Measurements from ENCODE around the gene LAMC1. TPM values are rescaled to one million over a fixed set of nuclear protein-coding genes. Genes with fewer than 3 reads are reported as not detected.

Gene LAMC1
- total RNA-seq, 1 donor from 2014 or later: 164 TPM

DNA sequence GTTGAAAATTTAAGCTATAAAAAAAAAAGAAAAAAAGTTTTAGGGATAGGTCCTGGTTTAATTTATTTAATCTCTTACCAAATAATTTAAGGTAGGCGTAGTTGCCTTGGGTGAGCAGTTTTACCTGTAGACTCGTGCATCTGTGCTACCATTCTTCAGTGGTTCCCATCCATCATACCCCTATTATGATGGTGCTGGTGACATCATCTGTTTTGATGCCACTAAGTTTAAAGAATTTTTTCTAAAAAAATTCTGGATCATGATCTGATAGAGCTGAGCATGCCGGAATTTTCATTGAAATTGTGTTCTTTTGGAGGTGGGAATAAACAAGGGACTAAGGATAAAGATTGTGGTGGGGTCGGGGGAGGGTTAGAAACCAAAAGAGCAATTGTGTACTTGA, 15.7 kb downstream of the LAMC1 start:
- no peaks in the 10 kb centered on the region for H3K27me3 Mint-ChIP-seq
- peak overlapping the region; percentile 49 for H3K4me3 Mint-ChIP-seq
- H3K9me3 Mint-ChIP-seq: peaks cover 2% of the 10 kb centered on the region
- TF ChIP-seq, protein P1, sequence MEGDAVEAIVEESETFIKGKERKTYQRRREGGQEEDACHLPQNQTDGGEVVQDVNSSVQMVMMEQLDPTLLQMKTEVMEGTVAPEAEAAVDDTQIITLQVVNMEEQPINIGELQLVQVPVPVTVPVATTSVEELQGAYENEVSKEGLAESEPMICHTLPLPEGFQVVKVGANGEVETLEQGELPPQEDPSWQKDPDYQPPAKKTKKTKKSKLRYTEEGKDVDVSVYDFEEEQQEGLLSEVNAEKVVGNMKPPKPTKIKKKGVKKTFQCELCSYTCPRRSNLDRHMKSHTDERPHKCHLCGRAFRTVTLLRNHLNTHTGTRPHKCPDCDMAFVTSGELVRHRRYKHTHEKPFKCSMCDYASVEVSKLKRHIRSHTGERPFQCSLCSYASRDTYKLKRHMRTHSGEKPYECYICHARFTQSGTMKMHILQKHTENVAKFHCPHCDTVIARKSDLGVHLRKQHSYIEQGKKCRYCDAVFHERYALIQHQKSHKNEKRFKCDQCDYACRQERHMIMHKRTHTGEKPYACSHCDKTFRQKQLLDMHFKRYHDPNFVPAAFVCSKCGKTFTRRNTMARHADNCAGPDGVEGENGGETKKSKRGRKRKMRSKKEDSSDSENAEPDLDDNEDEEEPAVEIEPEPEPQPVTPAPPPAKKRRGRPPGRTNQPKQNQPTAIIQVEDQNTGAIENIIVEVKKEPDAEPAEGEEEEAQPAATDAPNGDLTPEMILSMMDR (conservative IDR thresholded peaks at IDR 0.05): no peak
- peaks cover 16% of the 10 kb centered on the region for H3K36me3 Mint-ChIP-seq
- no peak for DNase-seq (ENCODE audit: extremely low spot score, unreplicated experiment)
- H3K27ac Mint-ChIP-seq: no peak overlapping the region
- H3K4me1 Mint-ChIP-seq (ENCODE audit: unreplicated experiment): peaks cover 66% of the 10 kb centered on the region

DNA sequence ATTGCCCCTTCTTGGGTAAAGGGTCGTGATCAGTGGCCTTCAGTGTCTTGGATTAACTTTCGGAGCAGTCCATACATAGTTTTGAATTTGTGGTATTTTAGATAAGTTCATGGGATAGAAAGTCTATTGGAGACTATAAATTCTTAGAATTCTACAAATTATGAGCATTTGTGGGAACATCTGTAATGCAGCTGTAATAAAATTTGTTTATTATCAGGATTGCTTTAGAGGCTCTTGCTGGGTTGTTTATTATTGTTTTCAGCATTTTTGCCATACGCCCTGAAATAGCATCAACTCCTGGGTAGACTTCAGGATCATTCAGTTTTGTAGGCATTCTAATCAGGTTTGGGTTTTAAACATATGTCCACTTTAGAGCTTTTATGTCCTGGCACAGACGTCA, 16.1 kb downstream of the LAMC1 start:
- peaks cover 68% of the 10 kb centered on the region for H3K4me1 Mint-ChIP-seq (ENCODE audit: unreplicated experiment)
- peak overlapping the region; percentile 49 for H3K4me3 Mint-ChIP-seq
- H3K9me3 Mint-ChIP-seq: no peaks in the 10 kb centered on the region
- H3K27me3 Mint-ChIP-seq: no peaks in the 10 kb centered on the region
- no peak for DNase-seq (ENCODE audit: extremely low spot score, unreplicated experiment)
- H3K36me3 Mint-ChIP-seq: peaks cover 14% of the 10 kb centered on the region
- H3K27ac Mint-ChIP-seq: peak overlapping the region; percentile 31
- TF ChIP-seq, protein P1 (conservative IDR thresholded peaks at IDR 0.05): no peak

DNA sequence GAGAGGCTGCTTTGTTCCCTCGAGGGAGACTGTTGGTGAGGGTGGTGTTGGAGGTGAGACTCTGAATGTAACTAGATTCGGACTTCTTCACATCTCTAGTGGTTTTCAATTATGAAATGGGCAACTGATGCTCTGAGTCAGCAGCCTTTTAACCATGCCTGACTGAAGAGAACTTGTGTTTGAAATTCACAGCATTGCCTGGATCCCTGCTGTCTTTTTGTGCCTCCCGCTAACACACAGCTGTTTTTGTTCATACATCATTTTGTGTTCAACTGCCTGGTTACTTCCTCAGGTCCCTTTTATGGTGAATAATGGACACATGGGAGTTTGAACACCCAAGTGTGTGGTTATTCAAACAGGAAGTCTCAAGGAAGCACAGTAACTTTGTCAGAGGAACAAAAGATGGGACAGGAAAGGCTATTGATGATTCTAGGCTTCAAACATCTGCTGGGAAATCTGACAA, 16.8 kb downstream of the LAMC1 start:
- TF ChIP-seq, protein P1 (conservative IDR thresholded peaks at IDR 0.05): no peak
- peaks cover 69% of the 10 kb centered on the region for H3K4me1 Mint-ChIP-seq (ENCODE audit: unreplicated experiment)
- H3K27me3 Mint-ChIP-seq: no peaks in the 10 kb centered on the region
- DNase-seq (ENCODE audit: extremely low spot score, unreplicated experiment): no peak
- no peaks in the 10 kb centered on the region for H3K9me3 Mint-ChIP-seq
- peak overlapping the region; percentile 49 for H3K4me3 Mint-ChIP-seq
- peaks cover 10% of the 10 kb centered on the region for H3K36me3 Mint-ChIP-seq
- peak overlapping the region; percentile 62 for H3K27ac Mint-ChIP-seq

DNA sequence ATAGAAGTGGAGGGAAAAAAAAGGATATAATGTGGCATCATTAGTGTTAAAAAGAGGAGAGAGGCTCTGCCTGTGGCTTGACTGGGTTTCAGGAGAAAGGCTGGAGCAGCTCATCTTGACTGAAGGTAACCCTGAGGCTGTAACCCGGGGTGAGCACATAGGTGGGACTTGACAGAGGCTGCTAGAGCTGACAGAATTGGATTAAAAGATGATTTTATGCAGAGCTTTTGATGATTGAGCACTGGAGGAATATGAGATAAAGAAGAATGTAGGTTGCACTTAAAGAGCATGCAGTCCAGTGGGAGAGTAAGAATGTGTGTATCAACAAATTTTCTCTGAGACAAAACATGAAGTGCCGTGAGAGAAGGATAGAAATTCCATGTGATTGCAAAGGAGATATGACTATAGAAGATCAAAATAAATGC, 17.3 kb downstream of the LAMC1 start:
- no peaks in the 10 kb centered on the region for H3K9me3 Mint-ChIP-seq
- H3K27ac Mint-ChIP-seq: peak overlapping the region; percentile 62
- peaks cover 75% of the 10 kb centered on the region for H3K4me1 Mint-ChIP-seq (ENCODE audit: unreplicated experiment)
- H3K27me3 Mint-ChIP-seq: no peaks in the 10 kb centered on the region
- H3K4me3 Mint-ChIP-seq: peak overlapping the region; percentile 49
- TF ChIP-seq, protein P1 (conservative IDR thresholded peaks at IDR 0.05): no peak
- peaks cover 7% of the 10 kb centered on the region for H3K36me3 Mint-ChIP-seq
- no peak for DNase-seq (ENCODE audit: extremely low spot score, unreplicated experiment)

DNA sequence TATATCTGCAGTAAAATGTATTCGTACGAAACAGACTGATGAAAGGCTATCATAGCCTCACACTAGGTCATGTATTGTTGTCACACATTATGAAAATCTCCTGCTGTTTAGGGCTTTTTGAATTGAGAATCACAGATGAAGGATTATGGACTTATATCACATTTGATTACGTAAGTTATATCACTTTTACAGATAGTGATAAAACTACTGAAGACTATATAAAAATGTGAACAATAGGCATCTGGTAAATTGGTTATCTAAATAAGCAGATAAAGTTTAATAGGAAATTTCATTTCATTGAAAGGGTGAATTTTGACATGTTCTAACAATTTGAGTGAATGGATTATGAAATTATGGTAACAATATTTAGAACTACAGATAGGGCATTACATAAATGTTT, 20.0 kb downstream of the LAMC1 start:
- no peaks in the 10 kb centered on the region for H3K9me3 Mint-ChIP-seq
- peaks cover 78% of the 10 kb centered on the region for H3K4me1 Mint-ChIP-seq (ENCODE audit: unreplicated experiment)
- TF ChIP-seq, protein P1 (conservative IDR thresholded peaks at IDR 0.05): no peak

More for the DNA sequence above, 20.0 kb downstream of the LAMC1 start:
- no peak overlapping the region for H3K27ac Mint-ChIP-seq
- DNase-seq (ENCODE audit: extremely low spot score, unreplicated experiment): no peak
- H3K27me3 Mint-ChIP-seq: no peaks in the 10 kb centered on the region
- H3K36me3 Mint-ChIP-seq: peaks cover 3% of the 10 kb centered on the region
- no peak overlapping the region for H3K4me3 Mint-ChIP-seq
